ENCODE measurements around the gene CILP2. TPM values are rescaled to one million over a fixed set of nuclear protein-coding genes. Genes with fewer than 3 reads are reported as not detected.

CILP2 gene
- total RNA-seq (ENCODE audit: low replicate concordance), result 0.18 and 2.5 TPM in 2 replicates

GRCh38 chr19:19538061-19538784, at the start of gene CILP2:
Gene CILP2 (plus strand): TSS chr19:19538265. CDS start chr19:19538350, 85 bp downstream.
- H3K4me3 ChIP-seq (ENCODE audit: low read depth, low read length), result peak within 1 kb of the TSS; percentile 17
- no peak for TF ChIP-seq CTCF (IDR thresholded peaks at IDR 0.05; ENCODE audit: insufficient read depth, low read length)

GRCh38 chr19:19488875-19489690, 49.0 kb upstream of the CILP2 start:
- peak; percentile 96 for DNase-seq (ENCODE audit: low read depth)
- no peak for TF ChIP-seq CTCF (IDR thresholded peaks at IDR 0.05; ENCODE audit: insufficient read depth, low read length)
- peak overlapping the region; percentile 28 for H3K4me3 ChIP-seq (ENCODE audit: low read depth, low read length)

More at GRCh38 chr19:19538061-19538784, at the start of gene CILP2:
- DNase-seq (ENCODE audit: low read depth), result no peak

- H3K4me3 ChIP-seq (ENCODE audit: low read depth, low read length), result peak overlapping the region; percentile 32
- no peak for TF ChIP-seq CTCF (IDR thresholded peaks at IDR 0.05; ENCODE audit: insufficient read depth, low read length)
These were observed 48.3 kb upstream of the CILP2 start for GRCh38 chr19:19489804-19490204.

GRCh38 chr19:19490214-19490968, 47.7 kb upstream of the CILP2 start:
- peak; percentile 90 for DNase-seq (ENCODE audit: low read depth)
- peak; percentile 79 for TF ChIP-seq CTCF (IDR thresholded peaks at IDR 0.05; ENCODE audit: insufficient read depth, low read length)
- H3K4me3 ChIP-seq (ENCODE audit: low read depth, low read length), result peak overlapping the region; percentile 32

More at GRCh38 chr19:19489804-19490204, 48.3 kb upstream of the CILP2 start:
- no peak for DNase-seq (ENCODE audit: low read depth)

- no peak overlapping the region for H3K4me3 ChIP-seq (ENCODE audit: low read depth, low read length)
- no peak for TF ChIP-seq CTCF (IDR thresholded peaks at IDR 0.05; ENCODE audit: insufficient read depth, low read length)
- no peak for DNase-seq (ENCODE audit: low read depth)
These were observed 46.6 kb upstream of the CILP2 start for GRCh38 chr19:19491321-19492025.
